ENCODE results near the gene PLA2G12A.

Gene PLA2G12A

DNA sequence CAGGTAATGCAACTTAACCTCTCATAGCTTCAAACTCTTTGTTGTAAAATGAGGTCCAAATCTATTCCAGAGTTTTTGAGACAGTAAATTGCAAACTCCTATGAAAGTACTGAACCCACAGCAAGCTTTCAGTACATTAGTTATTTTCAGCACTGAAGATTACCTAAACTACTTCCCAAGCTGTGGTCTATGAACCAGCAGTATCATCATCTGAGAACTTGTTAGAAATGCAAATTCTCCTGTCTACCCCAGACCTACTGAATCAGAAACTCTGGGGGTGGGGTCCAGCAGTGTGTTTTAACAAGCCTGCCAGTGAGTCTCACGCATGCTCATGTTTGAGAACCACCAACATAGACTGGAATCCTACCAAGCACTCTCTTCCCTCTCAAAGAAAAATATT, 20.9 kb downstream of the PLA2G12A start:
- H3K27ac ChIP-seq (ENCODE audit: low read depth, low read length), result no peak overlapping the region
- no peak overlapping the region for H4K5ac ChIP-seq (ENCODE audit: low read length)
- H3K79me2 ChIP-seq (ENCODE audit: control insufficient read depth, insufficient read depth, low read length), result no peaks in the 10 kb centered on the region
- no peak overlapping the region for H3K4ac ChIP-seq (ENCODE audit: low read depth, low read length)
- WGBS (ENCODE audit: extremely low coverage, insufficient coverage, low lambda C conversion rate), result no CpG with 5 or more reads among the region's 1 CpG
- no peak for DNase-seq
- no peak overlapping the region for H3K56ac ChIP-seq (ENCODE audit: low read length)
- no peak overlapping the region for H4K8ac ChIP-seq (ENCODE audit: low read depth, low read length)
- no peak overlapping the region for H3K23ac ChIP-seq (ENCODE audit: low read length)
- H3K4me3 ChIP-seq (ENCODE audit: low read length), result no peak overlapping the region
- H3K4me2 ChIP-seq (ENCODE audit: low read length), result no peak overlapping the region
- H3K79me1 ChIP-seq (ENCODE audit: low read length), result no peaks in the 10 kb centered on the region
- H3K9ac ChIP-seq (ENCODE audit: low read length), result no peak overlapping the region
- no peak overlapping the region for H2BK5ac ChIP-seq (ENCODE audit: low read length)
- H3K18ac ChIP-seq (ENCODE audit: low read length), result no peak overlapping the region
- H3K36me3 ChIP-seq (ENCODE audit: control insufficient read depth, insufficient read depth, low read length), result no peaks in the 10 kb centered on the region
- H2AK5ac ChIP-seq (ENCODE audit: low read length), result no peak overlapping the region
- H2BK120ac ChIP-seq (ENCODE audit: low read depth, low read length), result no peak overlapping the region
- H2BK15ac ChIP-seq (replicated peaks; ENCODE audit: low read depth), result no peak overlapping the region
- no peaks in the 10 kb centered on the region for H3K27me3 ChIP-seq (ENCODE audit: insufficient read depth, low read length, poor library complexity)
- H3K4me1 ChIP-seq (ENCODE audit: control insufficient read depth, low read depth, low read length), result no peaks in the 10 kb centered on the region

DNA sequence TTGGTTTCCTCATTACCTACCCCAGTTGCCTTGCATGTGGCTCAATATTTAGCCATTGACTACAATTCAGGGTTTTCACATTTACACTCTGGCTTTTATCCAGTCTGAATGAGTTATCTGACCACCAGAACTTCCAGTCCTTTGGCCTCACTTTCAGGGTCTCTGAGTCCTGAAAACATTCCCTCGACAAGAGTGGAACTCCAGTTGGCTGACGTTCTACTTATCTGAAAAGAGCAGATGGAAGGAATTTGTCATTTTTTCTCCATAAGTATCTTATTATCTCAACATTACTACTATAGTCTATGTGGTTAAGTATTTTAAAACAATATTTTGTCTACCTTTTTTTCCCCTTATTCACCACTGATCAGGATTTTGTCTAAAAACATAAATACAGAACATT, 21.4 kb downstream of the PLA2G12A start:
- no peak overlapping the region for H3K4ac ChIP-seq (ENCODE audit: low read depth, low read length)
- no peak overlapping the region for H3K18ac ChIP-seq (ENCODE audit: low read length)
- no peak overlapping the region for H3K56ac ChIP-seq (ENCODE audit: low read length)
- H2AK5ac ChIP-seq (ENCODE audit: low read length), result no peak overlapping the region
- no peak overlapping the region for H2BK5ac ChIP-seq (ENCODE audit: low read length)
- no peaks in the 10 kb centered on the region for H3K79me1 ChIP-seq (ENCODE audit: low read length)
- H4K8ac ChIP-seq (ENCODE audit: low read depth, low read length), result no peak overlapping the region
- H3K27ac ChIP-seq (ENCODE audit: low read depth, low read length), result no peak overlapping the region
- no peak overlapping the region for H3K4me2 ChIP-seq (ENCODE audit: low read length)
- H3K4me1 ChIP-seq (ENCODE audit: control insufficient read depth, low read depth, low read length), result no peaks in the 10 kb centered on the region
- no peaks in the 10 kb centered on the region for H3K36me3 ChIP-seq (ENCODE audit: control insufficient read depth, insufficient read depth, low read length)
- H3K27me3 ChIP-seq (ENCODE audit: insufficient read depth, low read length, poor library complexity), result no peaks in the 10 kb centered on the region
- WGBS (ENCODE audit: extremely low coverage, insufficient coverage, low lambda C conversion rate), result no CpG with 5 or more reads among the region's 2 CpGs
- H3K23ac ChIP-seq (ENCODE audit: low read length), result no peak overlapping the region
- no peak overlapping the region for H3K4me3 ChIP-seq (ENCODE audit: low read length)
- no peaks in the 10 kb centered on the region for H3K79me2 ChIP-seq (ENCODE audit: control insufficient read depth, insufficient read depth, low read length)
- no peak overlapping the region for H3K9ac ChIP-seq (ENCODE audit: low read length)
- no peak overlapping the region for H4K5ac ChIP-seq (ENCODE audit: low read length)
- no peak overlapping the region for H2BK120ac ChIP-seq (ENCODE audit: low read depth, low read length)
- H2BK15ac ChIP-seq (replicated peaks; ENCODE audit: low read depth), result no peak overlapping the region
- no peak for DNase-seq

DNA sequence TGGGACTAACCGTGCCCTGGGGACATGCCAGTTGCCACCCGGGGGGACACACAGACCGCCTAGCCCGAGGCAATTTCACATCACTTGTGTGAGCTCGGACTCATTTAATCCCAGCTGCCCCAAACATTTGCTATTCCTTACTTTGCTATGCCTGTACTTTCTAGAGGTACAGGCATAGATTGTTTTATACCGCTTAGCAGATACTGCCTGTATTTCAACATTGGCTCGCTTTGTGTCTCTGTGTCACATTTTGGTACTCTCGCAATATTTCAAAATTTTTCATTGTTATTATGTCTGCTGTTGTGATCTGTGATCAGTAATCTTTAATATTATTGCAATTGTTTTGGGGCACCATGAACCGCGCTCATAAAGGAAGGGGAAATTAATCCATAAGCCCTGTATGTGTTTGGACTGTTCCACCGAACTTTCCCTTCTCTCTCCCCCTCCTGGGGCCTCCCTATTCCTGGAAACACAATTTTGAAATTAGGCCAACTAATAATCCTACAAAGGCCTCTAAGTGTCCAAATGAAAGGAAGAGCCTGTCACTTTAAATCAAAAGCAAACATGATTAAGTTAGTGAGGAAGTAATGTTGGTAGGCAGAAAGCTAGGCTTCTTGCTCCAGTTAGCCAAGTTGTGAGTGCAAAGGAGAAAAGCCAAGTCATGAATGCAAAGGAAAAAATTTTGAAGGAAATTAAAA, 26.1 kb downstream of the PLA2G12A start:
- Histone ChIP-seq H3K4ac (ENCODE audit: low read depth, low read length) (no peak overlapping the region), H3K56ac (ENCODE audit: low read length) (peak overlapping the region; percentile 91), H4K8ac (ENCODE audit: low read depth, low read length) (no peak overlapping the region), H3K79me1 (ENCODE audit: low read length) (peaks cover 2% of the 10 kb centered on the region), H2BK15ac (replicated peaks; ENCODE audit: low read depth) (no peak overlapping the region), H3K27me3 (ENCODE audit: insufficient read depth, low read length, poor library complexity) (no peaks in the 10 kb centered on the region), H3K4me1 (ENCODE audit: control insufficient read depth, low read depth, low read length) (no peaks in the 10 kb centered on the region), H3K18ac (ENCODE audit: low read length) (peak overlapping the region; percentile 96), H2AK5ac (ENCODE audit: low read length) (no peak overlapping the region), H2BK5ac (ENCODE audit: low read length) (no peak overlapping the region), H3K27ac (ENCODE audit: low read depth, low read length) (no peak overlapping the region), H3K23ac (ENCODE audit: low read length) (no peak overlapping the region), H3K4me3 (ENCODE audit: low read length) (peak overlapping the region; percentile 19), H3K4me2 (ENCODE audit: low read length) (peak overlapping the region; percentile 46), H3K79me2 (ENCODE audit: control insufficient read depth, insufficient read depth, low read length) (no peaks in the 10 kb centered on the region), H3K36me3 (ENCODE audit: control insufficient read depth, insufficient read depth, low read length) (no peaks in the 10 kb centered on the region), H3K9ac (ENCODE audit: low read length) (peak overlapping the region; percentile 71), H4K5ac (ENCODE audit: low read length) (no peak overlapping the region), H2BK120ac (ENCODE audit: low read depth, low read length) (no peak overlapping the region)
- DNase-seq, result no peak
- WGBS (ENCODE audit: extremely low coverage, insufficient coverage, low lambda C conversion rate), result no CpG with 5 or more reads among the region's 11 CpGs

DNA sequence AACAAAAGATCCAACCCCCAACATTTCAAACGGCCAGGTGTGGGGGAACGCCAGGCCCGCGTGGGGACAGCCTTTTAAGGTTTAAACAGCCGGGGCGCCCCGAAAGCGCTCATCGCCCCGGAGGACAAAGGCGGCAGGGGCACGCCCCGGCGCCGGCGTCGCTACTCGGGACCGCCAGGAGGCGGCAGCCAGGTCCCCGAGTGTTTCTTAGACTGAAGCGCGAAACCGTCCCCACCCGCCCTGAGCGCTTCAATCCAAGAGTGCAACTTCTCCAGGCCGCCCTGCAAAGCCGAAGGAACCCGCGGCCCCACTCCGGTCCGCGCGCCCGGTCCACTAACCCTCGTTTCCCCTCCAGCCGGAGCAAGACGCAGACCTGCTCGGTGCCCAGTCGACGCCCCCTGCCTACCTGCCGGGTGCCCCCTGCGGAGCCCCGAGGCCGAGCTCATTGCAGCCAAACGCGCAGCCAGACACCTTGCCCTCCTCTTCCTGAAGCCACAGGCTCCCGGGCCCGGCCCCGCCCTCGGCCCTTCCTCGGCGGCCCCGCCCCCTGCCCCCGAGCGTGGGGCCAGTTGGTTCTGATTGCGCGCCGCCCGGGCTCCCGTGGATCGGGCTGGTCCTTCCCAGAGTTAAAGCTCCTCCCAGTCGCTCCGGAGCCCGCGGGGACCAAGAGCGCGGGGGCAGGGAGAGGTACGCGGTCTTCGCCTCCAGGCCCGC, 26.8 kb downstream of the PLA2G12A start, which contains the start of gene CASP6:
CASP6 (minus strand) TSS at position 496 of the 714 bp plus-strand sequence; CDS start at position 446, 50 bp downstream.
- Histone ChIP-seq H3K4me3 (ENCODE audit: low read length) (peak within 1 kb of the TSS; percentile 63), H4K5ac (ENCODE audit: low read length) (no peak within 1 kb of the TSS), H2BK15ac (replicated peaks; ENCODE audit: low read depth) (no peak within 1 kb of the TSS), H3K79me2 (ENCODE audit: control insufficient read depth, insufficient read depth, low read length) (no peaks in the 10 kb centered on the region), H2BK5ac (ENCODE audit: low read length) (no peak within 1 kb of the TSS), H3K27ac (ENCODE audit: low read depth, low read length) (peak within 1 kb of the TSS; percentile 81), H3K18ac (ENCODE audit: low read length) (peak within 1 kb of the TSS; percentile 96), H3K9ac (ENCODE audit: low read length) (peak within 1 kb of the TSS; percentile 75), H3K56ac (ENCODE audit: low read length) (peak within 1 kb of the TSS; percentile 91), H3K23ac (ENCODE audit: low read length) (no peak within 1 kb of the TSS), H3K4me2 (ENCODE audit: low read length) (peak within 1 kb of the TSS; percentile 46), H3K4ac (ENCODE audit: low read depth, low read length) (peak within 1 kb of the TSS; percentile 26), H2AK5ac (ENCODE audit: low read length) (no peak within 1 kb of the TSS), H2BK120ac (ENCODE audit: low read depth, low read length) (peak within 1 kb of the TSS; percentile 98), H3K27me3 (ENCODE audit: insufficient read depth, low read length, poor library complexity) (no peaks in the 10 kb centered on the region), H4K8ac (ENCODE audit: low read depth, low read length) (peak within 1 kb of the TSS; percentile 76), H3K4me1 (ENCODE audit: control insufficient read depth, low read depth, low read length) (no peaks in the 10 kb centered on the region), H3K36me3 (ENCODE audit: control insufficient read depth, insufficient read depth, low read length) (no peaks in the 10 kb centered on the region), H3K79me1 (ENCODE audit: low read length) (peaks cover 2% of the 10 kb centered on the region)
- DNase-seq, result peak; percentile 86
- no CpG with 5 or more reads among the region's 72 CpGs for WGBS (ENCODE audit: extremely low coverage, insufficient coverage, low lambda C conversion rate)

DNA sequence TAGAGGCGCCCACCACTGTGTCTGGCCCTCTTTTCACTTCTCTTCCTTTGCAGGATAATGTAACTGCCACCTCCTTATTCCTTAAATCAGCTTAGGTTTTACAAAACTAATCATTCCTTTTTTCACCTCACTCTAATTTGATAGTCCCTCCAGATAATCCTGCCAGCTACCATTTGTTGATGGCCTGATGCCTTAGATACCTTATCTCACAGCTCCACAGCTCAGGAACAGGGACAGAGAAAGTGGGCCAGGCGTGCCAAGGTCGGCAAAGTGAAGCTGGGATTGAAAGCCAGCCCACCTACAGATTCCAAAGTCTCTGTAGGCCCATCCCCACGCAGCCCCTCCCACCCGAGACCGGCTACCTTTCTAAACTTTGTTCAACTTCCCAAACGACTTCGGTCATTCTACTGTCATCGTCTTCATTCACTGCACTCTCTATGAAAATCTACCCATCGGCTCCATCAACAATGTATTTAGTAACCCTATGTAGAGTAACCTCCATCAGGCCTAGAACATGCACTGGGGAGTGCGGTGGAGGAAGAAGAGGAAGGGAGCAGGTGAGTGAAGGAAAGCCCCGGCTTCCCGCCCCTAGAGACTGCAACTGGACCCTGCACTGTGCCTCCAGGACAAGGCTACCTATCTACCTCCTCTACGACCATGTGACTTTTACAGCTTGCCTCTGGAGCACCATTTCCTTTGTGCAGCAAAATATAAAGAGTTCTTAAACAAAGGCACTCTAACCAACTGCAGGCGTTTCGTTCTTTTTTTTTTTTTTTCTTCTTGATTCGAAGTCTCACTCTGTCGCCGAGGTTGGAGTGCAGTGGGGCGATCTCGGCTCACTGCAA, 28.1 kb downstream of the PLA2G12A start:
- H2AK5ac ChIP-seq (ENCODE audit: low read length), result no peak overlapping the region
- H3K4me2 ChIP-seq (ENCODE audit: low read length), result peak overlapping the region; percentile 26
- no peak overlapping the region for H3K4me3 ChIP-seq (ENCODE audit: low read length)
- no peaks in the 10 kb centered on the region for H3K4me1 ChIP-seq (ENCODE audit: control insufficient read depth, low read depth, low read length)
- peaks cover 4% of the 10 kb centered on the region for H3K79me1 ChIP-seq (ENCODE audit: low read length)
- peak overlapping the region; percentile 75 for H3K9ac ChIP-seq (ENCODE audit: low read length)
- H3K79me2 ChIP-seq (ENCODE audit: control insufficient read depth, insufficient read depth, low read length), result no peaks in the 10 kb centered on the region
- no CpG with 5 or more reads among the region's 21 CpGs for WGBS (ENCODE audit: extremely low coverage, insufficient coverage, low lambda C conversion rate)
- H4K5ac ChIP-seq (ENCODE audit: low read length), result no peak overlapping the region
- H2BK5ac ChIP-seq (ENCODE audit: low read length), result no peak overlapping the region
- H3K56ac ChIP-seq (ENCODE audit: low read length), result peak overlapping the region; percentile 91
- no peak overlapping the region for H3K4ac ChIP-seq (ENCODE audit: low read depth, low read length)
- DNase-seq, result peak; percentile 92
- no peak overlapping the region for H2BK120ac ChIP-seq (ENCODE audit: low read depth, low read length)
- H3K36me3 ChIP-seq (ENCODE audit: control insufficient read depth, insufficient read depth, low read length), result no peaks in the 10 kb centered on the region
- H2BK15ac ChIP-seq (replicated peaks; ENCODE audit: low read depth), result no peak overlapping the region
- H3K27ac ChIP-seq (ENCODE audit: low read depth, low read length), result peak overlapping the region; percentile 81
- H4K8ac ChIP-seq (ENCODE audit: low read depth, low read length), result no peak overlapping the region
- H3K23ac ChIP-seq (ENCODE audit: low read length), result no peak overlapping the region
- no peaks in the 10 kb centered on the region for H3K27me3 ChIP-seq (ENCODE audit: insufficient read depth, low read length, poor library complexity)
- peak overlapping the region; percentile 96 for H3K18ac ChIP-seq (ENCODE audit: low read length)

All from mesendoderm (in vitro differentiated cells).